NCI-H460 (cell line): ENCODE data around the gene ROR1. TPM values are rescaled to one million over a fixed set of nuclear protein-coding genes. Genes with fewer than 3 reads are reported as not detected.
"Not testable (repeated sequence)": the region's sequence is repeated elsewhere in the genome, so short reads cannot be mapped to it uniquely, and the experiment has no call there.

Experiments
- DNase-seq: peaks from one replicate; pipeline ENCODE4 v3.0.0-alpha.2; 2016; ENCODE audit warnings: low read depth; ENCODE audit errors: extremely low read depth
- total RNA-seq: library from RNA; depleted of rRNA; stranded (reverse); fragments of >200 nt; shearing (Covaris generic); gene quantifications from 2 replicates; pipeline ENCODE4 v1.2.3, GENCODE V29; 2014

Gene ROR1
- total RNA-seq, 1 experiment from 2014 or later: 1.6 TPM

DNA sequence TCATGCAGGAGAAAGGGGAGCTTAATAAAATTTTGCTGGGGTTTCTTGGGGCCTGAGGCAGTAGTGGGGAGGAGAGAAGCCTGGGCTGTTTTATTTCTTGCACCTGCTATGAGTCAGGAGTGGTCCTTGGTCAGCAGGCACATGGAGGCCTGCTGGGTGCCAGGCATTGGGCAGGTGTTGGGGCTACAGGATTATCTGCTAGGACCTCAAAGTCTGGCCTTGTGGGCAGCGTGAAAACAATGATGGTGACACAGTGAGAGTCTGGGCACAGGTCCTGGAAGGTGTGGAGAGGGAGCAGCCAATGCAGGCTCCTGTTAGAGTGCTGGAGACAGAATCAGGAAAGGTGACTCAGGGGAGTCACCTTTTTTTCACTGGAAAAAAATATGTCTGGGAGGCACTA is 17.2 kb downstream of the ROR1 start:
- no peak for DNase-seq

DNA sequence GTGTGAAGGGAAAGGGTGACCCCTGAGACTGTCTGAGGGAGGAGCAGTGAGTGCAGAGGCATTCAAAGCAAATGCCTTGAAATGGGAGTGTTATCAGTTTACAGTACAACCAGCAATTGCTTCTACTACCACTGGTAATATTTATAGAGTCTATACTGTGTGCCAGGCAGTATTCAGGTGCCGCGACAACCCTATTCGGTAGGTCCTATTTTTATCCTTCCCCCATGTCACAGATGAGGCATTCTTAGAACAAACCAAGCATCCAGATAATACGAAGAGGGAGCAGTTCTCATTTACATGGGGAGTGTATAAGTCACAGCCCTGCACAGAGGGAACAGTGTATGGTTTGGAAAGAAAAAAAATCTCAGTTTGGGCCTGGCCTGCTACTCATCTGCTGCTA is 18.3 kb downstream of the ROR1 start:
- no peak for DNase-seq

DNA sequence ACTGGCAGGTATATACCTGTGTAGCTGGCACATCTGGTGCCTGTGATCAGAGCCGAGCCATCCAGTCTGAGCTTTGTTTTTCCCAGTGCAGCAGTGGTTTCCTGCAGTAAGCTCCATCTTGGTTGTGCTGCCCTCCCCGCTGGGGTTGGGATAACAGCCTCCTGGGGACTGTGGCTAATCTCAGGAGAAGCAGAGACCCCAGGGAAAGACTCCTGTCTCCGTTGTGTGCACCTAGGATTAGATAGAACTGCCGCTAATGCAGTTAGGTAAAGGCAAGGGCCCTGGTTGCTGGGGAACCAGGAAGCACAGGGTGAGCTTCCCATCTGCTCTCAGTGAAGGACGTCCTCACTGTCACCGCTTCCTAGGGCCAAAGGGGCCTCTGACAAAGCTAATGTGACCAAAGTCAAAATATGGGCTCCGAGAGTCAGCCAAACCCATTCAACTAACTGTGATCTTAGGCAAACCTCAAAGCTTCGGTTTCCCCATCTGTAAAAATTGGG is 20.0 kb downstream of the ROR1 start:
- DNase-seq: no peak

DNA sequence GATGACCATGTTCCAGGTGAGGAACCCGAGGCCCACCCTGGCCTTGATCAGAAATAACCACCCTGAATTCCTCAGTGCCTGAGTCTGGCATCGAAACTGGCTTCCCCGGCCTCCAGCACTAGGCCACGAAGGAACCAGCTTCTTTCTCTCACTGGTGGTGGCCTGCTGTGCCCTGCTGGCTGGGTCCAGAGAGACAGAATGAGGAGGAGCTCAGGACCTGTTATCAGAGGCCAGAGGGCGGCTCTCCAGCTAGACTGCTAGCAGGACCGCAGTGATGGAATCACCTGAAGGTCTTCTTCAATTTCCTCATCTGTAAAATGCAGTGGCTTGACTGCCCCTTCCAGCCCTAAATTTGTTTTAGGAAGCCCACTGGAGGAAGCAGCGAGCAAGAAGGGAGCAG is 20.5 kb downstream of the ROR1 start:
- no peak for DNase-seq

DNA sequence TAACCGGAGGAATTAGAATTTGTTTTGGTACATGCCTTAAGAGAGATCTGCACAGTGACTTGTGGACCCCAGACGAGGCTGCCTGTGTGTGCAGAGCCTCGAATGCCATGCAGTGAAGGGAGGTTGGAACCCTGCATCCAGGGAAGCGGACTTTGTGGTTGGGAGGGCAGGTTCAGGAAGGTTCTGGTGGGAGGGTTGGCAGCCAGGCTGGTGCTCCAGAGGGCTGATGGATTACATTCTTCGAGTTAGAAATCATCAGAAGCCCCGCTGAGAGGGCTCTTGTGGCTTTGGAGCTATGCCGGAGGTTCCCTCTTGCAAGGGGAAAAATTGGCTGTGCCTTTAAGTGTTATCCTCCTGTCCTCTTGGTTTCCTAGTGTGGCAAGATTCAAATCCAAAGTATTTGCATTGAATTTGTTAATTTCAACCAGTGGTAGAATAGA is 21.1 kb downstream of the ROR1 start:
- no peak for DNase-seq

DNA sequence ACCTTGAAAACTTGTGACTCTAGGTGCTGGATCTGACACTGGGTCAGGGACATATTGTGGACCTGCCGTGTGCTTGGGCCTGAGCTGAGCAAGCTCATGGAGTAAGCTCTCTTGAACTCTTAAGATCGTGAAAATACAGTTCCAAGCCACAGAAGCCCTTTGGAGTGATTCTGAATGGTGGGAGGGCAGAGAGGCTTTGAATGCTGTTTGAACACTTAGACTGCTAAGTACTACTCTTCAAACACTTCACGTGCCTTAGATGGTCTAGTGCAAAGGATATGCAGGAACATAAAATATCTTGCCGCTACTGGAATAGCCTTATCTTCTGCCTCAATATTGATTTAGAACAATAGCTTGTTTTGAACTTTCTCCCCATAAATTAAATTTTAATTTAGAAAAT is 21.6 kb downstream of the ROR1 start:
- DNase-seq: no peak

DNA sequence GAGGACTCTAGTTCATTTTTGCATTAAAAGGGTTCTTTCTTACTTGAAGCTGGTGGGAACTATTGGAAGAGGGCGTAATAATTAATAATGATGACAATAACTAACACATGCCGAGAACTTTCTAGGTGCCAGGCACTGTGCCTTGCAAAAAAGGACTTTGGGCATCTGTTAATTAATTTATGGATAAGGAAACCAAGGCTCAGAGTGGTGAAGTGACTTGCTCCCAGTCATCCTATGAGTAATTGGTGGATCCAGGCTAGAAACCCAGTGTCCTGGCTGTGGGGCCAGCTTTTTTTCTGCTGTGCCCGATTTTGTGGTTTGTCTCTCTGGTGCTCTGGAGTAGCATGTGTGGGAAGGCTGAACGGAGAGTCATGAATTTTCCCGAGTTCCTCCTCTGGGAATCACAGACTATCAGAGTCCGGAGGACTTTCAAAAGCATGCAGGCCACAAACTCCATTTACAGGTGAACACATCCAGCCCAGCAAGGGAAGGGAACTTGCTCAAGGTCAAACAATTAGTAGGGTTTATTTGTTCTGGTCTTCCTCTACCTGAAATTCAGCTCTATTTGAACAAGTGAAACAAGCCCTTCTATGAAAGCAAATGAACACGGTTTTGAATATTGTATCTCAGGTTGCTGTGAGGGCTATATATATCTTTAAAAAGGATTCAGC is 23.4 kb downstream of the ROR1 start:
- no peak for DNase-seq

DNA sequence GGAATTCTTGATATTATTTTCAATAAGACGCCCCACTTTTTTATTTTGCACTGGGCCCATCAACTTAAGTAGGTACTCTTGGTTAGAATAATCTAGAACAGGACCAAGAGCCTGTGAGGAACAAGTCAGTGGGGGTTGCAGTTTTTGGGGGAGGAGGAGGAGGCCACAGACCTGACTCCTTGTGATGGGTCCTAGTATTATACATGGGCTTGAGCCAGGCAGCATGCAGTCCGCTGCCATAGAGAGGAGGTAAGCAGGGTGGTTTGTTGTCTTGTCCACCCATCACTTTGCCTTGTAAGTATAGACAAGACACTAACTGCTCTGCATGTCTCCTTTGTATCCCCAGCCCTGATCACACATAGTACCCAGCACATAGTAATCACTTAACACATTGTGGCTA is 24.5 kb downstream of the ROR1 start:
- DNase-seq: no peak

DNA sequence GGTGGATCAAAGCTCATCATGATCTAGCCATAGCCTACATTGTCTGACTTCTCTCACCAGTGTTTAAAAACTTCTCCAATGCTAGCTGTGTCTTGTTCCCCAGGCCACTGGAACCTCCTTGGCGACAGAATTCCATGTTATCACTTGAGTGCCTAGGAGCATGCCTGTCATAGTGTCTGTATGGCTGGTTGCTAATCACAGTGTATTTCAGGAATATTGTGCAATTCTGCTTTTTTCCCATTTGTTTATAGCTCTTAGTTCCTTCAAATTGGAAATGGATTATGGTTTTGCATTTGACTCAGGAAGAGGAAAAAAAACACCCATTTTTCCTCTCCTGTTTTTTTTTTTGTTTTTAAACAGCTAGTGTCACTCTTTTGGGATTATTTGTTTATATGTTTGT is 25.5 kb downstream of the ROR1 start:
- DNase-seq: no peak

DNA sequence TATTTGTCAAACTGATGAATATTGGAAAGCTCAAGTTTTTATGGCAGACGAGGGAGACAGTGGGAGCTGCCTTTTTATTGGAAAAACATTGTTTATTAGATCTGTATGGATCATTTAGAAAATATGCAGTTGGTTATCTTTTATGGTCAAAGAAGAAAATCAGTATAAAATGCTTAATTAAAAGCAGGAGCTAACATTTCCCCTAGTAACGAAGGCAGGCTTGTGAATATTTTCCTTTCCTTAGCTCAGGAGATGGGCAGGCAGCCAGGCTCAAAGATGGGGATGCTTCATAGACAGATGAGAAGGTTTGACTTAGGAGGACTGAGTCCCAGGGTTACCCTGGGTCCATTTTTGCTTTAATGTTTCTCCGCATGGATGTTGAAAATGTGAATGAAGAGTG is 26.0 kb downstream of the ROR1 start:
- no peak for DNase-seq

DNA sequence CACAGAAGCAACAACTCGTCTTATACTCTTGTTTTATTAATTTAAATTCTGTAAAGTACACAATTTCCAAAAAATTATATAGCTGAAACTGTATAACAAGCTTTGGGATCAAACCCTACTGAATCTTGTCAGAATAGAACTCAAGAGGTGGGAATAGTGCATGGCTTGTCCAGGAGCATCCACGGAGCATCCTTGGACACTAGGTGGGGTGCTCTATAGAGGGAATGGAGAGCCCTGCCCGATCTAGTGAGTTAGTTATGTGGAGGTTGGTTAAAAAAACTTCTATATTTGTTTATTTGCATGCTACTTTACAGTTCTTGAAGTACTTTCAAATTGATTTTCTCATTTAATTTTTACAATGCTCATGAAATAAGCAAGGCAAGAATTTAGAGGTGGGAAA is 28.3 kb downstream of the ROR1 start:
- no peak for DNase-seq

DNA sequence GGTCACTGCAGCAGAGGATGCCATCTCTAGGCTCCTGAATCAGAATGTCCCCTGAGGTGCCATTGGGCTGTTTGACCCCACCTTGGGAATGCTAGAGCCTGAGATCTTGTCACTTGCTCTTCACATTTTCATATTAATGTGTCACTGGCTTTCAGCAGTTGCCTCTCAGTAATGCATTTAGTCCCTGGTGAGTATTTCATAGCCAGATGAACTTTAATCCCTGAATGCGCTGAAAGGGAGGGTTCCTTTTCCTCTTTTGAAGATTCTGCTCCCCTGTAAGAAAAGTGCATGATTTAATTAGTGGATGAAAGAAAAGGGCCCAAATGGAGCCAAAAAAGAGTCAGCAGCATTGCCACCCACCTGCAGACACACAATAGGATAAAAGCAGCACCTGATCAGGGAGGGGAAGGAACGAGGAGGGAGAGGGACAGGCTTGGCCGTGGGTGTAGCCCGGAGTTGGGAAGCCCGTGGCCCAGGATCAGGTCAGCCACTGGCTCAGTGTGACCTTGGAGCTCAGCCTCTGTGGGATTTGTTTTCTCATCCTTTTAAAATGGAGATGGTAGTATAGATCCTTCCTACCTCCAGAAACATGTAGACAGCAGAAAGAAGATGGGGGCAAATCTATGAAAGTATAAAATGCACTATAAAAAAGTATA is 31.1 kb downstream of the ROR1 start:
- DNase-seq: no peak

DNA sequence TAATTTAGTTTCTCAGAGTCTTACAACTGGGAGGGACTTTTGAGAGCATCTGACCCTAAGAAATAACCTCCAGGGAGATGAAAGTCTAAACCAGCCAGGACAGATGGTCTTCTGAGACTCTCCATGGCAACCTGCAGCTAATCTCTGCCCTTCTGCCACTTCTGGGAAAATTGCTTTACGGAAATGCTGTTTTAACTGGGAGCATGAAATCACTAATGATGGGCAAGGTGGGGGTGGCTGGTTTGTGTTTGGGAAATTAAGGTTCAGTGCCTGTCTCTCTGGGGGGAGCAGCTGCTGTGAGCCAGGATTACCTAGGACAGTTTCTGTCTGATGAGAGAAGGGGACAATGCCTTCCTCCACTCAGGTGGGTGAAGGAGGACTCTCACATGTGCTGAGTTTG is 33.2 kb downstream of the ROR1 start:
- no peak for DNase-seq

DNA sequence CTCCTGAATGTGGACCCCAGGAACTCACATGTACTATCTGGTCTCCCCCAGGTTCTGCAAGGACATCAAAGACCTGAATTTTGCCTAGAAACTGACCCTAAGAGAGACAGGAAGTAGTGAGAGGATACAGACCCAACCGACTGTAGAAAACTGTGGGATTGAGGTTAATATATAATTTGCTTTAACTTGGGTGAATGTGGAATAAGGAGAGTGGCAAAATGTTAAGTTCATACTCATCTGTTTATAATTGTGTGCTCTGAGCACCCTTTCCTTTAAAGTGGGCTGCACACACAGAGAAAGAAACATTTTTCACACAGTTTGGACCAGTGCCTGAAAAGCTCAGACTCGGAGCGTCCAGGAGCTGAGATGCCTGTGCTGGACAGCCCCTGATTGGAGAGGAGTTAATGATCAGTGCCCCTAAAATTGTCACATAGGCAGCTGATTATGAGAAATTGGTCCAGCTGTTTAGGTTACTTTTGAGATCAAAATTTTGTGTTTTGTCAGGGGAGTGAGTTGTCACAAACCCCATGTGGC is 37.2 kb downstream of the ROR1 start:
- no peak for DNase-seq

DNA sequence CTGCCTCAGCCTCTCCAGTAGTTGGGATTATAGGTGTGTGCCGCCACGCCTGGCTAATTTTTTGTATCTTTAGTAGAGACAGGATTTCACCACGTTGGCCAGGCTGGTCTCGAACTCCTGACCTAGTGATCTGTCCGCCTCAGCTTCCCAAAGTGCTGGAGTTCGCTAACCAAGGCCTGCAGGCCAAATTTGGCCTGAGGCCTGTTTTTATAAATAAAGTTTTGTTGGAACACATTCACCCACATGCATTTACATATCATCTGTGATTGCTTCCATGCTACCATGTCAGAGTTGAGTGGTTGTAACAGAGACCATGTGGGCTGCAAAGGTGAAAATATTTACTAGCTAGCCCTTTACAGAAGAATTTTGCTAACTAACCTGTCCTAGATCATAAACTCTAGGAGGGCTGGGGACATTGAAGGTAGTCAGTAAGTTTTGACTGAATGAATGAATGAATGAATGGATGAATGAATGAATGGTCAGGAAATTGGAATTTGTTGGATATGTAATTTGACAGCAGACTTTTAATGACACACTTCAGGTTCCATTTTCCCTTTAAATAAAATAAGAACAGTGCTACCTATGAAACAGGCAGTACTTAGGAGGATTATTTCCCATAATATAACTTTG is 38.4 kb downstream of the ROR1 start:
- no peak for DNase-seq

DNA sequence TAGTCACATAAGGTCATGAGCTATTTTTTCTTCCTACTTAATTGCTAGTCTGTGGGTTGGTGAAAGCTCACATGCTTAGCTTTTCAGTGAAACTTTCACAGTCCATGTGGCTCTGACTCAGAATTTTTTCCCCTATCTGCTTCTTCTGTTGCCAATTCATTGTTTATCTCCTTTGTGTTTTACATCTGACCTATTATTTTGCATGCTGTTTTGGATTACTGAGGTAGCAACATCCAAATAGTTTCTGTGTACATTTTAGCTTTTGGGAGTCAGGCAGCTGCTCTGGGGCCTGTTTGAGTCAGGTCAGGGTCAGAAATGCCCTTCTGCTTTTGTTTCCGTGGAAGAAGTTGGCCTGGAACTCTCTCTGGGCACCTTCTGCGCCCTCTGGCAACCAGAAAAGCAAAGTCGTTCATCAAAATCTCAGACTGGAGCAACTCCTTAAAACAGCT is 40.0 kb downstream of the ROR1 start:
- DNase-seq: no peak

DNA sequence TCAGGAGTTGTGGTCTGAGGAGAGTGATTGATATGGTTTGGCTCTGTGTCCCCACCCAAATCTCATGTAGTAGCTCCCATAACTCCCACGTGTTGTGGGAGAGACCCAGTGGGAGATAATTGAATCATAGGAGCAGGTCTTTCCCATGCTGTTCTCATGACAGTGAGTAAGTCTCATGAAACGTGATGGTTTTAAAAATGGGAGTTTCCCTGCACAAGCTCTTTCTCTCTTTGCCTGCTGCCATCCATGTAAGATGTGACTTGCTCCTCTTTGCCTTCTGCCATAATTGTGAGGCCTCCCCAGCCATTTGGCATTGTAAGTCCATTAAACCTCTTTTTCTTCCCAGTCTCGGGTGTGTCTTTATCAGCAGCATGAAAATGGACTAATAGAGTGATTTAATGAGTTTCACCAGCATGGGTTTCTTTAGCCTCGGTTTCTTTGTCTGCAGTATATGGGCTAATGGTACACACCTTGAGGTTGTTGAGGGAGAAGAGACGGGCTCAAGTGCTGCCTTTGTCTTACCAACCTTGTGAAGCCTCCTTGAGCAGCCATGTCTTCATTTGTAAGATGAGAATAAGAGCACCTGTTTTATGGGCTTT is 42.5 kb downstream of the ROR1 start:
- DNase-seq: not testable (repeated sequence)

DNA sequence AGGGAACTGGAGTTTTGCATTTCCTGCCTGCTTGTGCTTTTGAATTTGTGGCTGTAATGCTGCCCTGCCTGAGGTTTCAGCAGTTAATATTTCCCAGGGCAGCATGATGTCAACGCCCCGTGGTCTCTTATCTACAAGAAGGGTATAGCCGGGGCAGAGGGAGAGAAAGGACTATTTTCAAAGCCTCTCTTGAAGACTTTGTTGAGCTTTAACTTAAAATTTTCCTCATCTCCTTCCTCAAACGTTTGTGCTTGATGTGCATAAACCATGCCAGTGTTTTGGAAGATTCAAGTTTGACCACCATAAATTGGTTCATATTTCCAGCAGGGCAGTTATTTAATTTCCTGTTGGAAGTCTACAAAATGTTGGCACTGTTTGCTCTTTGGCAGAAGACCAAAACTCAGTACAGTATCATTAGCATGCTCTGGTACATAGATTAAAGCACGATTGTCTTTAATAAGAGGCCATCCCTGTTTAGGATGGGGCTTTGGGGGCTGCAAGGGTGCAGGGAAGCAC is 43.4 kb downstream of the ROR1 start:
- DNase-seq: no peak

DNA sequence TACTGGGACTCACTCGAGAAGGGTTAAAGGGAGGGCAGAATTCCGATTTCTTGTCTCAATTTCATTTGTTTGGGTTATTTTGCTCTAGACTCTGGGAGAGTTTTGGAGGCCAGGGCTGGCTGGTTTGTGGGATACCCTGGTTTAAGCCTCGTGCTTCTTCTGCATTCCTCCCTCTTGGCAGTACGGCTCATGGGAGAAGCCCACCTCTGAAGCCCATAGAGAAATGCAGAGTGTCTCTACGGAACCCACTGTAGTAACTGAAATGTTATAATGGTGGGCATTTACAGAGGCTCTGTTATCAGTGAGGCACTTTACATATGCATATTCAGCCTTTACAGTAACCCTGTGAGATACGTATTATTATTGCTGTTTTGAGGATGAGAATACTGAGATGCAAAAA is 43.9 kb downstream of the ROR1 start:
- no peak for DNase-seq

DNA sequence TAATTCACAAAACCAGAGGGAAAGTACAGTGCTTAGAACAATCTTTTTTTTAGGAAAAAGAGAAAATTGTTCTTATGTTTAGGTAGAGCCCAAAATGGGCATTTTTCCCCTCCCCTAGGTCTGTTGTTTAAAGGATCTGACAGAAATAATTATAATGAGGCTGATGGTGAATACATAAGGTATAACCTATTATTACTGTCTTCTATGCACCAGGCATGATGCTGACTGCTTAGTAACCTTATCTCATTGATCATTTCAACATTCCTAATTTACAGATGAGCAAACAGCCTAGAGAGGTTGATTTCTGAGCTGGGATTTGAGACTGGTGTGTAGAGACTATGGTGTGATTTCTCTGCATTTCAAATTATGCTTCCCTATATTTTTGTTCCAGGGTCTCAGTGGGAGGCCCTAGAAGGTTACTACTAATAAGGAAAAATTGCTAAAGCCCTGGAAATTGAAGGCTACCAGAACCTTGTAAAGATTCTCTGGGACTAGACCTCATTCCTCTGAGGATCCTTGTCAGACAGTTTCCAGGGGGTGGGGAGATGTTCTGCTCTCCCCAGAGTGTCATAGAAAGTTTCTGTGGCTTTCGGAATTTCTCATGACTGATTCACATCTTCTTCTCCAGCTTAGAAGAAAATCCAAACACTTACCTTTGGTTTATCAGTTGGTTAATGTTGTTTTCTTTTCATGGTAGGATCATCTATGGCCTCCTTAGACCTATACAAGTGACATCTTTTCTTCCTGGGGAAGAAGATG is 44.9 kb downstream of the ROR1 start:
- DNase-seq: no peak
